Fibroblast of the conjunctiva (primary cell): ENCODE data around the gene MRPL34.
"Not testable (repeated sequence)": the region's sequence is repeated elsewhere in the genome, so short reads cannot be mapped to it uniquely, and the experiment has no call there.

Experiments
- DNase-seq: peaks from one replicate; pipeline ENCODE4 v3.0.0-alpha.2; 2010; ENCODE audit warnings: low read depth

MRPL34 gene

GRCh38 chr19:17285415-17286135 lies 20.1 kb upstream of the MRPL34 start:
- no peak for DNase-seq

- DNase-seq, result no peak
These were observed 19.4 kb upstream of the MRPL34 start for GRCh38 chr19:17286263-17286662.

DNA sequence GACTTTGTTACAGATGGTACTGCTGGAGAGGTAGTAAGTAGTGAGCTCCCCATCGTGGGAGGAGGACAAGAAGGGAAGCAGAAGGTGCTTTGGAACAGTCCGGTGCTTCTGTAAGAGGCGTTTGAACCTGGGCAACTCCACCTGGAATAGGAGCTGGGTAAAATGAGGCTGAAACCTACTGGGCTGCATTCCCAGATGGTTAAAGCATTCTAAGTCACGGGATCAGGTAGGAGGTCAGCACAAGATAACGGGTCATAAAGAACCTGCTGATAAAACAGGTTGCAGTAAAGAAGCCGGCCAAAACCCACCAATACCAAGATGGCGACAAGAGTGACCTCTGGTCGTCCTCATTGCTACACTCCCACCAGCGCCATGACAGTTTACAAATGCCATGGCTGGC lies 18.9 kb upstream of the MRPL34 start:
- DNase-seq, result no peak

DNA sequence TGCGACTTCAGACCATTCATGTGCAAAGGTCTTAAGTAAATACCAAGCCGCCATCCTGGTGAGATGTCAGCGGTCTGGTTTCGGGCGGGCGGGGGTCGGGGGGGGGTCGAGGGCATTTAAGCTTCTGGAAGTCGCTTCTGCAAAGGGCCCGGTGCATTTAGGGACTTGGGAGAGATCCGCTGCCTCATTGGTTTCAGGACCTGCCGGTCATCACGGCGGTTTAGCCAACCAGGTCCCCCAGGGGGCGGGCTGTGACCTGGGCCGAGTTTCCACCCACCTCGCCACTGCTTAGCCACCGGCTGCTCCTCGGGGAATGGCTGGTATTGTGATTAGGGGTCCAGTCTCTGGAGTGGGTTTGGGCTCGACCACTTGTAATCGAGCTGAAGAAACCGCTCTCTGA lies 16.2 kb upstream of the MRPL34 start:
- DNase-seq, result peak; percentile 67

DNA sequence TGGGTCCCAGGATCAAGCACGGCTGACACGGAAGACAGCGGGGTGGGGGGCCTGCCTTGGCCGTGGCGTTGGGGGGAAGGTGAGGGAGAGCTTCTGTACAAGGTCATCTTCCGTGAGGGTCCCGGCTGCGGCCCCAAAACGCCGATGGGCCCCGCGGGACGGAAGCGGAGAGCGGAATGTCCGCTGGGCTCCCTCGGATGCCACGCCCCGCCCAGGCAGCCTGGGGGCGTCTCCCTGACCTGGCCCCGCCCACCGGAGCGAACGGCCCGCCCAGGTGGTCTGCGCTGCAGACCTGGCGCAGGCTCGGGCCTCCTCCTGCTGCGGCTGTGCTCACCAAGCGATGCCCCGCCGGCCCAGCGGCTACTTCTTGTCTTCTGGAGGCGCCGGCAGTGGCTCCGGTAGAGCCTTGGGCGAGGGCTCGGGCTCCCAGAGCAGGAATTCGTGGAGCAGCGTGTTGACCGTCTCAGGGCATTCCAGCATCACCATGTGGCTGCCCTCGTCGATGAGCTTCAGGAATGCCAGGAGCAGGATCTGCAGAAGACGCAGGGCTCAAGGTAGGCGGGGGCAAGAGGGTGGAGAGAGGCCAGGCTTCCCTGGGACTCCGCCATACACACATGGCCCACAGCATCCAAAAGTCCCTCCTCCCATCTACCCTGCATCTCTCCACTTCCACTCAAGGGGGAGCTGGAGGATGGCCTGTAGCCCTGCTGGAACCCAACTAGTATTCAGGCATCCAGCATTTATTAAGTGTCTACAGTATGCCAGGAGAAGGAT lies 13.2 kb upstream of the MRPL34 start:
- peak; percentile 83 for DNase-seq

- no peak for DNase-seq
These were observed 12.1 kb upstream of the MRPL34 start for GRCh38 chr19:17293605-17294004.

GRCh38 chr19:17294051-17294891 lies 11.4 kb upstream of the MRPL34 start:
- no peak for DNase-seq

DNA sequence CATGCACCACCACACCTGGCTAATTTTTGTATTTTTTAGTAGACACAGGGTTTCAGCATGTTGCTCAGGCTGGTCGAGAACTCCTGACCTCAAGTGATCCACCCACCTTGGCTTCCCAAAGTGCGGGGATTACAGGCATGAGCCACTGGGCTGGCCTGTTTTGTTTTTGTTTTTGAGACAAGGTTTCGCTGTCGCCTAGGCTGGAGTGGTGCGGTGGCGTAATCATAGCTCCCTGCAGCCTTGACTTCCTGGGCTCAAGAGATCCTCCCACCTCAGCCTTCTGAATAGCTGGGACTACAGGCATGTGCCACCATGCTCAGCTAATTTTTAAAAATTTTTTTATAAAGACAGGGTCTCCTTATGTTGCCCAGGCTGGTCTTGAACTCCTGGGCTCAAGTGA lies 10.1 kb upstream of the MRPL34 start:
- not testable (repeated sequence) for DNase-seq

- DNase-seq, result no peak
These were observed 9.4 kb upstream of the MRPL34 start for GRCh38 chr19:17296273-17296672.

GRCh38 chr19:17296976-17297375 lies 8.7 kb upstream of the MRPL34 start:
- no peak for DNase-seq

DNA sequence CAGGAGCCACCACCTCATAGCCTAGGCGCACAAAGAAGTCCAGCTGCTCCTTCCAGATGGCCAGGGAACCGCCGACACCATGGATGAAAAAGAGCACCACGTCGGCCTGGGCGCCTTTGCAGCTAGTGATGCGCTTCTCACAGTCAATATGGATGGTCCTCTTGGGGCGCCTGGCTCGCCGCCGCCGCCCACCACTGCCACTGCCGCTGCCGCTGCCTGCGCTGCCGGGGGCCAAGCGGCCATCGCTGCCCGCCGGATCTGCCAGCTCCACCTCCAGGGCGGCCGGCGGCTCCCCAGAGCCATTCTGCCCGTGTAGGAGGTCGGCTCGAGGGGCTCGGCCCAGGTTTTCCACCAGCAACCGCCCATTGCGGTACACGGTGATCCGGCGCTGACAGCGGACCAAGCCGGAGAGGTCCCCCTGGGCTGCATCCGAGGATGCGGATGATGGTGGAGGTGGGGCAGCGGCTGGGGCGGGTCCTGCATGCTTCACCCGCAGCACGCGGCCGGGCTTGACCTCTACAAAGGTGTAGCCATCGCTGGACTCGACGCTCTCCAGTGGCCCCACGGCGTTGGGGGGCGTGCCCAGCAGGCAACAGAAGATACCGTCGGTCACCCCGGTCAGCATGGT lies 4.6 kb upstream of the MRPL34 start:
- no peak for DNase-seq

- no peak for DNase-seq
These were observed 3.1 kb upstream of the MRPL34 start for GRCh38 chr19:17302391-17303166.

GRCh38 chr19:17303167-17303939 lies 2.3 kb upstream of the MRPL34 start, which contains the start of gene ABHD8:
Gene ABHD8 (minus strand): TSS chr19:17303425. CDS start chr19:17301616, 1,809 bp downstream.
- DNase-seq, result peak; percentile 92

GRCh38 chr19:17303940-17304267 lies 1.8 kb upstream of the MRPL34 start:
- no peak for DNase-seq

DNA sequence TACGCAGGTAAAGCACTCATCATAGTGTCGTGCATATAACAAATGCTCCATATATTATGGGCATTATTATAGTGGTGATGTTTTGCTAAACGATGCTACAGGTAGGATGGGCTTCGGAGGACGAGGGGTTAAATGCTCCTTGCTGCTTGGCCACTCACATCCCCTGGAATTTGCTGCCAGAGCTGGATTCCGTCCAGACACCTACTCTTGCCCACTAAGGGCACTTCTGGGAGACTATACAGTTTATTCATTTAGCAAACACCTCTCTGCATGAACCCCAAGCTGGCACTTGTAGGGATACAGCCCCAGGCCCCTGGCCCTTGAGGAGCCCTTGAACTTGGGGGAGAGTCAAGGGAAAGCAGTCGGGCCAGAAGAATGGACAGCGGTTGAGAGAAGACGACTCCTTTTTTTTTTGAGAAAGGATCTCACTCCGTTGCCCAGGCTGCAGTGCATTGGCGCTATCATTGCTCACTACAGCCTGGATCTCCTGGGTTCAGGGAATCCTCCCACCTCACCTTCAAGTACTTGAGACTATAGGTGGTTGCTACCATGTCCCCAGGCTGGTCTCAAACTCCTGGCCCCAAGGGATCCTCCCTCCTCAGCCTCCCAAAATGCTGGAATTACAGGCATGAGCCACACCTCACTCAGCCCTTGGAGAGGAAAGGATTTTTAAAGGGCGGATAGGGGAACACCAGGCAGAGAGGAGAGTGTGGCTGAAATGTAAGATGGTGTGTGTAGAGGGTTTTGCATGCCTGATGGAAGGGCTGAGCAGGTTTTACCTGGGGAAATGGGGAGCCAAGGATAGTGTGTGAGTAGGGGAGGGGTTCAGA lies 1.1 kb upstream of the MRPL34 start:
- no peak for DNase-seq

DNA sequence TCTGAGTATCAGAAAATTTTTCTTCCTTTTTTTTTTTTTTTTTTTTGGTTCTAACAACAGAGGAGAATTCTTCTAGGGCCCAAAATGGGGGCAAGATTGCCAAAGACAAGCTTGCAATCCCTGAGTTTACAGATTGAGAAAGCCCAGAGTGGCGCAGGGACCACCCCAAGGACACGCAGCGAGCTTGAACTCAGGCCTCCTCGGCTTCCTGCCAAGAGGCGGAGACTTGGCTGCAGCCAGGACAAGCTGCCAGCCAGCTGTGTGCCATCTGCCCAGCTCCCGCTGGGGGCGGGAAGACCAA lies 506 bp upstream of the MRPL34 start:
- DNase-seq, result no peak

- no peak for DNase-seq
These were observed 628 bp downstream of the MRPL34 start for GRCh38 chr19:17306285-17306714.

GRCh38 chr19:17307876-17308377 lies 2.3 kb downstream of the MRPL34 start:
- no peak for DNase-seq

- DNase-seq, result peak; percentile 100
These were observed 3.7 kb downstream of the MRPL34 start, which contains the start of gene DDA1 for GRCh38 chr19:17309198-17309964. Gene DDA1 (plus strand): TSS chr19:17309563. CDS start chr19:17309655, 92 bp downstream.
